GM21825 (cell line): ENCODE data around the gene ABL1.

Experiments used
- ATAC-seq: cut with Tn5 transposase; IDR thresholded peaks from one replicate; pipeline ENCODE4 v1.9.1; 2021; ENCODE audit warnings: mild to moderate bottlenecking, moderate library complexity; ENCODE audit not compliant: unreplicated experiment

ABL1 gene

DNA sequence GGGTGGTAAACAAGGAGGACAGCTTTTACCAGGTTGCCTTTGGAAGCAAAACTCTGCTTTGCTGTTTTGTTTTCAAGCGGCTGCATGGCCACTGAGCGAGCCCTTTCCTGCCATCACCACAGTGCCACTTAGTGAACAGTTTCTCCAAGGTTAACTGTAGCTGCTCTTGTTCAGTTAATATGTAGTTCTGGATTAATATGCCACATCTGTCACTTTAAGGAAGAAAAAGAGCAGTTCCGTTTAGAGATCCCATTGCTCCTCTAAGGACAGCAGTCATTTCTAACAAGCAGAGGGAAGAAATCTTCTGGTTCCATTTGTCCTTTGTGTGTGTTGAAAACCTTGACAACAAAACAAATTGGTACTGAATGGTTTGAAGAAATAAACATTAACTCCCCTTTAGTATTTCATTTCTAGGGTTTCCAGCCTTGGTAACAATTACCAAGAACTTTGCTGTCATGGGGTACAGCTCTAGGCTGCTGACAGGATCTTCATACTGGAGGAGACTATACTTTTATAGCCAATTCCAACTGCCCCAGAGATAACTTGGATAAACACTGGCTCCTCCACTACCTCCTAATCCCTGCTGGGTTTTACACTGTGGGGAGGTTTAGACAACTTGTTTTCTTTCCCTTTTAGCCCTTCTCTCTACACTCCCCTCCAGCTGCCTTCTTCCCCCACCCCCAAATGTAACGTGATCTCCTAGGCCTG is 10.3 kb upstream of the ABL1 start:
- ATAC-seq, result no peak

DNA sequence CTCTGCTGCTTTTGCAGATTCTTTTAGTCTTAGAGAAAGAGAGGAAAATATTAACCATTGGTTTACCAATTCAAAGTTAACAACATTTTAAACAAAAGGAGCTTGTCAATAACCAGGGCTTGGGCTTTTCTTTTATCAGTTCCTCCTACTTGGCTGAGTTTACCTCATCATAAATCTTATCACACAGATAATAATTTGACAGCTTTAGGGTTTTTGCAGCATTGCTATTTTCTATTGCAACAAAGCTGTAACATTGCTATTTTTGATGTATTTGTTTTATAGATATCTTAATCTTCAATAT is 9.8 kb upstream of the ABL1 start:
- ATAC-seq, result no peak

DNA sequence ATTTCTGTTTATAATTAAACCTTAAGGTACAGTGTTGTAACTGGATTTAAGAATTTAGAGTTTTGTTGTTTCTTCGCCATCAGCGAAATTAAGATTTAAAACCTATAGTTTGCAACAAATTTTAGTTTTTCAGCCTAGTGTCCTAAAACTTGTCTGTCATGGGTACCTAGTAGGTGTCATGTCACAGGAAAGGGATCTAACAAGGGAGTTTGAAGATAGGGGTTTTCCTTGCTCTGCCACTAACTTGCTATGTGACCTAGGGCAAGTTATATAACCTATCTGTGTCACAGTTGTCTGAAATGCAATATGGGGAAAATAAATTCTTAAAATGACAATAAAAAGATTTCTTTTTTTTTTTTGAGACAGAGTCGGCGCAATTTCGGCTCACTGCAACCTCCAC is 9.2 kb upstream of the ABL1 start:
- no peak for ATAC-seq

DNA sequence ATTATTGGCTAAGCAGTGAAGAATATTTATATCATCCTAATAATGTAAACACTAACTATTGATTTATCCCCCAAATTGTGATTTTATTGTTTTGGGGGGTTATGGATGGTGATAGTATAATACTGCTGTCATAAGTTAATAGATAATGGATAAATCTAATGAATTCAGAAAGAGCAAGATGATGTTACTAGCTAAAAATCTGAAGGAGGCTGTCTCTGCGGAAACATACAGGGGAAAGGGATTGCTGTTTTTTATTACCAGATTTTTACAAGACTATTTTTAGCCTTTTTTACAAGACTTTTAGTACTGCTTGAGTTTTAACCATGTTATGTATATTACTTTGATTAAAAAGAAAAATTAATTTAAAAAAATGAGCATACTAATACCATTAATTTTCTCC is 5.3 kb upstream of the ABL1 start:
- no peak for ATAC-seq

DNA sequence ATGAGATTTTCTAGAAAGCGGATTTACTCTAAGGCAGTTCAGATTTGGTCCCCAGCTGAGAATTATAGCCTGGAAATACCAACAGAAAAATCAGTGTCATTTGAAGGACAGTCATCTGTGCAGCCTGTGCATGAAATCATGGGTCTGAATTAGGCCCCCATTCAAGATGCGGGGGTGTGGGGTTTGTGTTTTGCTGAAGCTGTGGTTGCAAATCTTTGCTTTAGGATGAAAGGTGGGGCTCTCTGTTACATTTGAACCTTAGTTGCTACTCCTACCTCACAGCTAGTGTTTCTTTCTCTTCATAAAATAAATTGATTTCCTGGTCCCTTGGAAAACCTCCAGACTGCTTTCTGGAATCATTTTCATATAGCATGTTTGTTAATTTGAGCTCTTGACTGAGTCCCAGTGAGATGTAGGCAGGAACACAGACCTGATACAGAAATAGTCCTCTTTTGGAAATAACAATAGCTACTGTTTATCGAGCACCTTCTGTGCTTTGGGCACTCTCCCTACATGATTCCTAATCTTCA is 4.8 kb upstream of the ABL1 start:
- ATAC-seq, result no peak

DNA sequence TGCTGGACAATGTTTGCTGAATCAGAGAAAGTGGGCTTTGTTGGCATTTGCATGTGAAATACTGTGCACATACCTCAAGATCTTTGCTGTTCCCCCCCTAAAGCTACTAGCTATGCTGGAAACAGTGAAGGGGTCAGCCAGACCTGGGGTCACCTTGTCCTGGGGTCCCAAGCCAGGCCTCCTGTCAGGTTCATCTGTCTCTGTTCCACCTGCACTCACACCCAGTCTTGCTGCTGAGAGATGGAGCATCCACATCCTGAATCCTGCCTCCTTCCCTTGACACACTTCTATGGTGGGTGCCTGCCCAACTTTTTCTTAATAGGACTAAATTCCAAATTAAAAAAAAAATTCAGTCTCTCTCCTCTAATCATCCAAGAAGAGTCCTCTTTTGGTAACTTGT is 4.0 kb upstream of the ABL1 start:
- no peak for ATAC-seq

DNA sequence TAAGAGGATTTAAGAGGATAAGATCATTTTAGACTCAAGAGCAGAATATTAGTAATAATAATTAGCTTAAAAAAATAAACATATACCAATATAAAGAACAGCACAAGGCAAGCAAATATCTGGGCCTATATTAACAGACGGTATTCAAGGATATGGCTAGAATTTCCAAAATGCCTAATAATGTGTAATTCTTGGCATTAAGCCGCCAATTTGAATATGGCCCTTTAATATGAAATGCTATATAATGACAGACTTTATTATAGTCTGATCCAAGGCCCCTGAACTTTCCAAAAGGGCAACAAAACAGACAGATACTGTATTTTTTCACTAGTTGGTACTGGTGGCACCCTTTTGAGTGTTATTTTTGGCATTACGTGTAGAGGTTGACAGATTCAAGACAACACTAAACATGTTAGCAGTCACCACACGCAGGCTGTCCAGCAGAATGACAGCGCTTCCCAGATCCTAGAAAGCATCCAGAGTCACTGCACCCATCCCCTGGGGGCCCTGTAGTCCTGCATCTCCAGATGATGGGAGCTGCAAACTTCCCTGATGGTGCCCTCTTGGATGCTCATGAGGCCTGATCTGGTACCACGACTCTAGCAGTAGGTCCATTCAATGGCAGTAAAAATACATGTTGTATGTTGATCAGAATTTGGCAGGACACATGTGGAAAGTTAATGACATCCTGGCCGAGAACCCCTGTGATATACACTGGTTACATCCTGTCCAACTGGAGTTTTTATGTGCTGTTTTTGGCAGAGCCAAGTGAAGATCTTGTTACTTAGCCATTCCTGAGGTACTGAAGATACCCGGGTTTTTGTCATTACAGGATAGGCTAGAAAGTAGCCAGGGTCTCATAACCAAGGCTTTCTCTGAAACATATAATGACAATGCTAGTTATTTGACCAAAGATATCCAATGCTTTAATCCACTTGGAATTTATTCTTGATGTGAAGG is 1.7 kb upstream of the ABL1 start:
- ATAC-seq, result no peak

DNA sequence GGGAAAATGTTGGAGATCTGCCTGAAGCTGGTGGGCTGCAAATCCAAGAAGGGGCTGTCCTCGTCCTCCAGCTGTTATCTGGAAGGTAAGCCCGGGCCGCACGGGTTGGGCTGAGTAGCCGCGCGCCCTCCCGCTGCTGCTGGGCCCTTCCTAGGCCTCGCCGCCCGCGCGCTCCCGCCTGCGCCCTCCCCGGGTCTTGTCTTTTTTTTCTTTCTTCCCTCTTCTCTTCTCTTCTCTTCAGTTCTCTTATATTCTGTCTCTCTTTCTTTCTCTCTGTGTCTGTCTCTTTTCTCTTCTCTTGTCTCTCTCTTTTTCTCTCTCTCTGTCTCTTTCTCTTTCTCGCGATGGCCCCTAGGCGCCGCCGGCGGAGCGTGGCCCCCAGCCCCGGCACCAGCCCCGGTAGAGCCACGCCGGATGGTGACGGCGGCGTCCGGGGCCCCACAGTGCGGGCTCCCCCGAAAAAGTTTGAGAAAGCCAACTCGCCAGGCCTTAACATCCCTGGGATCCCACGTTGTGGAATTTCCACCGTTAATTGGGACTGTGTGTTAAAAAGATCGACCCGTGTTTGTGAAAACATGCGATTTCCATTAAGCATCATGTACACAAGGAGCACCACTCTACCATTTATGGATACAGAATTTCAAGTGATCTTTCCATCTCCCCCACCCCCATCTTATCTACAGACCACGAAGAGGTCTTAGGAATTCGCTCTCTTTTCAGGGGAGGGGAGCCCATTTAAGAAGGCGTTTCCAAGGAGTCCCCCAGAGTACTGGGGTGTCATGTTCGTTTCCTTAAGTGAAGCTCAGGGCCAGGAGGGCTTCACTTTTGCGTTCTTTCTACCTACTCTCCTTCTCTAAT is 616 bp downstream of the ABL1 start:
- peak; percentile 45 for ATAC-seq

DNA sequence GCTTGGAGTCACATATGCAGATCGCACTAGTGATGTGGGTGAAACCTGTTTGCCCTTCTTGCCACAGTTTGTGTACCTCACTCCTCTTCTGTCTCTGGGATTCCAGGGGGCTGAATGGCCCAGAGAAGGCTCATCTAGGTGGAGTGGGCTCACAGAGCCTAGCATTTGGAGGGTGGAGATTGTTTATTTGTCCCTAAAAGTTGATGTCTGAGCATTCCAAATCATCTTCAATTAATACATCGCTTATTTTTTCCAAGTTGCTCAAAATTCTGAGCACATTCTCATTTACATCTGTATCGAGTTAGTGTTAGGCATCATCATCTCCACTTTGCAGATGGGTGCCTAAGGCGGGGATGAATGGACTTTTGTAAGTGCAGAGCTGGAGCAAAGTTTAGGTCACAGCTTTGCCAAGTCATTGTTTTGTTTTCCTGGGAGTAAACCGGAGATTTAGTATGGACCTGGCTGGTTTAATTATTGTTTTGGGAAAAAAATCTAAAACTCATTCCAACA is 2.0 kb downstream of the ABL1 start:
- no peak for ATAC-seq

DNA sequence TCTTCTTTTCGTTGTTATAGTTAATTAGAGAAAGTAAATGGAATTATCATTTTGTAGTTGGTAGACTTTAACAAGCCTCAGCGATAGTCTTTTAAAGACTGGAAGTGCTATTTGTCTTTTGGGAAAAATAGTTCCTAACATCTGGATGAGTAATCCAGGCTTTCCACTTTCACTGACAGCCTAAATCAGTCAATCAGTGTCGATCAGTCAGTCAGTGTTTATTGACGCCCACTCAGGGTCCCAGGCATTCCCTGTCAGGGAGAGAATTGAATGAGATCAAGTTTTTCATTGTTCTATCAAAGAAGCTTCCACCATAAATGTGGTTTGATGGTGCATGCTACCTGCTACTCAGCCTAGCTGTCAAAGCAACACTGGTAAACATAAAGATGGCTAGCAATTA is 2.6 kb downstream of the ABL1 start:
- ATAC-seq, result no peak

DNA sequence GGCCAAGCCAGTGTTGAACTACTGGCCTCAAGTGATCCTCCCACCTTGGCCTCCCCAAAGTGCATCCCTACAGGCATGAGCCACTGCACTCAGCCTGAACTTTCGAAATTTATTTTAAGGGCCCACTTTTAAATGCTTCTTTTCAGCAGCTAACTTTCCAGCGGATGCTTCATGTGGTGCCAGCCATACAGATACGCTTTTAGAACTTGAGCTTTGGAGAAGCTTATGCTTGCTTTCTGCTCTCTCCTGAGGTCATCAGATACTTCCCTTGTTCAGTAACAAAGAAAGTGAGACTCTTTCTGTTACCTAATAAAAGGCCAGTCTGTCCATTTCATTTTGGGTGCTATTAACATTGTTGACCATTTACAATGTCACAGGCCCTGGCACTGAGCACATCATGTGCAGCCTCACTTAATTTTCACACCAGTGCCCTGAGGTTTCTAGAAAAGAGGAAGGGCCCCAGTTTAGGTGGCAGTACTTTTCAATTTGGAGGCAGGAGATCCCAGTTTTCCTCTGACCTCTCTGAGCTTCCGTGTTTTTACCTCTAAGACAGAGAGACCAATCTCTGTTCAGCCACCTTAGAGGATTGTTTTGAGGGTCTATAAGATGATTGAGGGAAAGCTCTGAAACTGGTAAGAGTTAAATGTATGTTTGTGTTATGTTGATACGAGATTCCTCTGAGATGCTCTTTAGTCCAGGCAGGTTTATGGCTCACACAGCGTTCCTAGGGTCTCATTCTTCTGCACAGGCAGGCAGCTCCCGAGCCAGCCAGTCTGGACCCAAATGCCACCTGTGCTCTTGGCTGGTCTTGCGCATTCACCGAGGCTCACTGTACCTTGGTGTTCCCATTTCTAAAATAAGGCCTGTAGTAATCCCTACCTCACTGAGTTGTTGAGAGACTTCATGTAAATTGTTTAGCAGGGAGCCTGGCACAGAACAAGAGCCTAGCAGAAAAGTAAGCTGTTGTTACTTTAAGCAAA is 4.4 kb downstream of the ABL1 start:
- no peak for ATAC-seq

DNA sequence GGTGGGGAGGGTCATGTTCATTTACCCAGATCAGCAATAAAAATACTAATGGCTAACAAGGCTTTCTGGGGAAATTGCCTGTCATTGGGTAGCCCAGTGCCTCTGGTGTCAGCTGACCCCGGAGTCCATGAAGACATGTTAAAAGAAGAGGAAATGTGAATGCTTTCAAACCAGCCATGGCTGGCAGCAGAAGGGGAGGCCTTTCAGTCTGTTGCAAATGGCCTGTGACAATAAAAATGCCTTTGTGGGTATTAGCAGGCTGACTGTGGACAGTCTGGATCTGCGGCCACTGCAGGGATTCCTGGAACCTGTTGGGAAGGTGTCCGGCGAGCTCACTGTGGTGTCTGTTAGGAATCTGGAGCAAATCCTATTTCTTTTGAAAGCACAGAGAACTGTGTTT is 7.5 kb downstream of the ABL1 start:
- ATAC-seq, result no peak

DNA sequence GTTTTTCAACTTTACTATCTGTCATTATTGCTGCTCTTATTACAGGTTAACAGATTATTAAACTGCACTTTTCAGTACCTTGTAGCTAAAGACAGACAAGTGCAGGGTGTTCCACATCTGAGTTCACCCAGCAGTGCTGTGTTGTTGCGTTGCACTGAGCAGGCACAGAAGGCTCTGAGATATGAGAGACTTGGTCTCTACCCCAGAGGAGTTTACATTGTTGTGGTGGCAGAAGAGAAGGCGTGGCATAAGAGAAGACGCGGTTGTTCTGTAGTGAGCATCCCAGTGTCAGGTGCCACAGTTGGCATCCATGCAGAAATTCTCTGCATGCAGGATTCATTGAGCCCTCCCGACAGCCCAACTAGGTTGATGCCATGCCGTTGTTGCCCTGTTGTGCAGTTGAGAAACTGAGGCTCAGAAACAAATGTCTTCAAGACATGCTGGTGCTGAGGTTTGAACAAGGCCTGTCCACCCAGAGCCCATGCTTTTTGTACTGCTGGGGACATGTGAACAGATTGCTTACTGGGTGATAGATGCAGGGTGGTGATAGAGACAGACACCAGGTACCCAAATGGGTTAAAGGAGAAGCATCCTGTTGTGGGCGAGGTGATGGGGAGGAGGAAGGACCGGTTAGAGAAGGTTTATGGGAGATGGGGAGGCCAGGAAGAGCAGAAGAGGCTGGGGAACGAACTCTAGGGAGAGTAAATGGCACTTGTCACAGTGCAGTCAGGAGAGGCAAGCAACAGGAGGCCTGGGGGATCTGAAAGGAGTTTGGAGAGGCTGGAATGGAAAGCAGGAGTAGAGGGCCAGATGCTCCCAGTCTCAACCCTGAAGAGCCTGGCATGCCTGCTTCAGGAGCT is 8.2 kb downstream of the ABL1 start:
- ATAC-seq, result no peak

DNA sequence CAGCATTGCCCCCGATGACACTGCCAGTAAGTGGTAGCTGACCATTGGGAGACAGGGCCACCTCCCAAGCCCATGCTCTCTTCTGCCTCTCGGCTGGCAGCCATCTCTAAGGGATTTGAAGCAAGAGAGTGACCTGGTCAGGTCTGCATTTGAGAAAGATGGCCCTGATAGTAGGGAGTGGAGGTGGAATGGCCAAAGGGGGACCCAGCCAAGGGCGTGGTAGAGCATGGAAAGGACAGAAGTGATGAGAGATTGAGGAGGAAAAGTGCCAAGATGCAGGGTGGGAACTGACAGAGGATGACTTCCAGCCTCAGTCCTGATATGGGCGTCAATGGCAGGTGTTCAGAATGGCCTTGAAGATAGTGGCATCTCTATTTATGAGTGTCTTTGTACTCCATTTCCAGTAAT is 9.0 kb downstream of the ABL1 start:
- ATAC-seq, result no peak

DNA sequence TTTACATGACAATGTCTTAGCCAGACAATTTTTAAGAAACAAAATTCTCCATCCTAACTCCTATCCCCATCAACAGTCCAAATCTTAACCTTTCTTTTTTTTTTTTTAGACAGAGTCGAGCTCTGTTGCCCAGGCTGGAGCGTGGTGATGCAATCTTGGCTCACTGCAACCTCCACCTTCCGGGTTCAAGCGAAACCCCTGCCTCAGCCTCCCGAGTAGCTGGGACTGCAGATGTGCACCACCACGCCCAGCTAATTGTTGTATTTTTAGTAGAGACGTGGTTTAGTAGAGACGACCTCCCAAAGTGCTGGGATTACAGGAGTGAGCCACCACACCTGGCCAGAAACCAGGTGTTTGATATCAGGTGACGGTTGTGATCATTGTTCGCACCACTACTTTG is 10.2 kb downstream of the ABL1 start:
- no peak for ATAC-seq

DNA sequence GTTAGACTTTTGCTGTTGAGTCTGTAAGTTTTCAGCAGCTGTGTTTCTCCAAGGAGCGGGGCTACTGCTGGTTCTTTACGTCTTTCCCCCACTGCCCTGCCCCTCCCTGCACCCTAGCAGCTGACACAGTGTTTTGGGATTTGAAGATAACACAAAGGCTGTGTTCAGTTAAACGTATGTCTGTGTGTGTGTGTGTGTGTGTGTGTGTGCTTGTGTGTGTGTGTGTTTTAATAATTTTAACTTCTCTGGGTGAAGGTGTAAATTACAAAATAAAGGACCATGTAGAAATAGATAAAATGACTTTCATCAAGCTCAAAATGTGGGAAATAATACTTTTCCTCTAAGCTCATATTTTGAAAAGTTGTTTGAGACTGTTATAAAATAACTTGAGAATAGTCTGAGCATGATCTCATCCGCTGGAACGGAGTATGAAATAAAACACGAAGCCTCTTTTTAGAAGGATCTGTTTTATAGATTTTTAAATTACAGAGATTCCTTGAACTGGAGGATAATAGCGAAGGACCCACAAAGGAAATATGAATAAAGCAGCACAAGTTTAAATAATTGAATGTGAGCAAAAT is 10.9 kb downstream of the ABL1 start:
- no peak for ATAC-seq

DNA sequence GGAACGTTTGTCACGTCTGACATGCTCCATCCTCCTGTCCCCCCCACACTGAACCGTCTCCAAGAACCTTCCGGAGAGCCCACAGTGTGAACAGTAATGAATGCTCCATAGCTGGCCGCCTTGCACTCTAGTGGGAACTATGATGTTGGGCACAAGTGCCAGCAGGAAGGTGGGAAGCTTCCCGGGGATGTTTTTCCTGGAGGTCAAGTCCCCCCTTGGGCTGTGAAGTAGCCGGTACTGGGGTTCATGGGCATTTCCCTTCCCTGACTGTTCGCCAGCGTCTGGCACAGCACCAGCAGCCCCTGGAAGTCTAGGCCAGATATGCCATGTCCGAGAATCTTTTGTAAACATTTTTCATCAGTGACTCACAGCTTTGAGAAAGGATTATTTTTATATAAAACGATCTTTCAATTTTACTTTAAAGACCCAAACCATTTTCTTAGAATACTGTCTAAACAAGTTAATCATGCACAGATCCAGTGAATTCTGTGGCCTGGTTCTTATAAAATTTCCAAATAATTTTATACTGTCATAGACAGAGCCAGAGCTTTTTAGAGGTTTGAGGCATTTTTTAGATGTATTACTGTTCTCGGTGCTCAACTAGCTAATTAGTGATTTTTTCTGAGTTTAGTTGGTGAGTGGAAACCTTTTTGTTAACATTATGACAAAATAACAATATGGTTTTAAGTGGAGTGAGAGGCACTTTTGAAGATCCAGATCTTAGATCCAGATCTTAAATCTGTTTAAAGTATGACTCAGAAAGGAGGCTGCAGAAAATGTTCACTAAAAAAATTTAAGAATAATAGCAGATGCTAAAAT is 11.6 kb downstream of the ABL1 start:
- no peak for ATAC-seq
